ENCODE data around the gene FAM20C.

DNA sequence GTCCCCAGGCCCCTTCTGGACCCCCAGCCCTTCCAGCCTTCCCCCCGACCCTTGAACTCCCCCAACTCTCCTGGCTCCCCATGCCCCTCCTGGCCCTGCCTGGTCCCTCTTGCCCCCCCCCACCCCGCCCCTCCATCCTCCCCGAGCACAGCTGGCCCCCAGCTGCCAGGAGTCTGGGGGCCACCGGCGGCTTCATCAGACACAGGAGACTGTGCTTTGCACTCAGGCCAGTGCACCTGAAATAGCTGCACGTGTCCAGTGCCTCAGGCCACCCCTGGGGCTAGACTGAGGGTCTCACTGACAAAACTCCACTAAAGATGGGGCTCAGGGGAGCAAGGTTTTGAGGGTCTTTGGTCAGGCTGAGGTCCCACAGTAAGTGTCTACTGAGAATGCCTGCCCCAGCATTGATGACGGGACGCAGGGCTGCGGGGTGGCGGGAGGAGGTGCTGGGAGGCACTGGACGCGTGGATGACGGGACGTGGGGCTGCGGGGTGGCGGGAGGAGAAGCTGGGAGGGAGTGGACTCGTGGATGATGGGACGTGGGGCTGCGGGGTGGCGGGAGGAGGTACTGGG is 104.1 kb downstream of the FAM20C start:
- TF ChIP-seq, protein P1, sequence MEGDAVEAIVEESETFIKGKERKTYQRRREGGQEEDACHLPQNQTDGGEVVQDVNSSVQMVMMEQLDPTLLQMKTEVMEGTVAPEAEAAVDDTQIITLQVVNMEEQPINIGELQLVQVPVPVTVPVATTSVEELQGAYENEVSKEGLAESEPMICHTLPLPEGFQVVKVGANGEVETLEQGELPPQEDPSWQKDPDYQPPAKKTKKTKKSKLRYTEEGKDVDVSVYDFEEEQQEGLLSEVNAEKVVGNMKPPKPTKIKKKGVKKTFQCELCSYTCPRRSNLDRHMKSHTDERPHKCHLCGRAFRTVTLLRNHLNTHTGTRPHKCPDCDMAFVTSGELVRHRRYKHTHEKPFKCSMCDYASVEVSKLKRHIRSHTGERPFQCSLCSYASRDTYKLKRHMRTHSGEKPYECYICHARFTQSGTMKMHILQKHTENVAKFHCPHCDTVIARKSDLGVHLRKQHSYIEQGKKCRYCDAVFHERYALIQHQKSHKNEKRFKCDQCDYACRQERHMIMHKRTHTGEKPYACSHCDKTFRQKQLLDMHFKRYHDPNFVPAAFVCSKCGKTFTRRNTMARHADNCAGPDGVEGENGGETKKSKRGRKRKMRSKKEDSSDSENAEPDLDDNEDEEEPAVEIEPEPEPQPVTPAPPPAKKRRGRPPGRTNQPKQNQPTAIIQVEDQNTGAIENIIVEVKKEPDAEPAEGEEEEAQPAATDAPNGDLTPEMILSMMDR (conservative IDR thresholded peaks at IDR 0.05; ENCODE audit: low read depth, low read length), result no peak
- no peak for TF ChIP-seq EZH2 (IDR thresholded peaks at IDR 0.05; ENCODE audit: borderline replicate concordance, low read depth, low read length, poor library complexity, severe bottlenecking)

Measured in A673 (cell line).